HEK293T (cell line): ENCODE measurements around the gene ANXA2.

ENCODE experiments used
- ARNT ChIP-seq: fragments of 450-650 bp; IDR thresholded peaks from 2 replicates; pipeline ENCODE4 v1.6.1; 2017; ENCODE audit warnings: mild to moderate bottlenecking
- BHLHE40 ChIP-seq: fragments of 450-650 bp; IDR thresholded peaks from 2 replicates; pipeline ENCODE4 v1.6.1; 2016; ENCODE audit warnings: mild to moderate bottlenecking, moderate library complexity, borderline replicate concordance
- ELF4 ChIP-seq: fragments of 450-650 bp; IDR thresholded peaks from 2 replicates; pipeline ENCODE4 v1.6.1; 2017; ENCODE audit warnings: antibody characterized with exemption
- FOXK2 ChIP-seq: fragments of 450-650 bp; IDR thresholded peaks from 2 replicates; pipeline ENCODE4 v1.6.1; 2016; ENCODE audit warnings: mild to moderate bottlenecking
- HDGF ChIP-seq: fragments of 450-650 bp; IDR thresholded peaks from 2 replicates; pipeline ENCODE4 v1.6.1; 2017; ENCODE audit warnings: antibody characterized with exemption, borderline replicate concordance
- SP1 ChIP-seq: fragments of 450-650 bp; IDR thresholded peaks from 2 replicates; pipeline ENCODE4 v1.6.1; 2017
- SUZ12 ChIP-seq: fragments of 450-650 bp; IDR thresholded peaks from 2 replicates; pipeline ENCODE4 v1.6.1; 2016; ENCODE audit warnings: mild to moderate bottlenecking
- TARDBP ChIP-seq: fragments of 450-650 bp; IDR thresholded peaks from 2 replicates; pipeline ENCODE4 v1.6.1; 2016

DNA sequence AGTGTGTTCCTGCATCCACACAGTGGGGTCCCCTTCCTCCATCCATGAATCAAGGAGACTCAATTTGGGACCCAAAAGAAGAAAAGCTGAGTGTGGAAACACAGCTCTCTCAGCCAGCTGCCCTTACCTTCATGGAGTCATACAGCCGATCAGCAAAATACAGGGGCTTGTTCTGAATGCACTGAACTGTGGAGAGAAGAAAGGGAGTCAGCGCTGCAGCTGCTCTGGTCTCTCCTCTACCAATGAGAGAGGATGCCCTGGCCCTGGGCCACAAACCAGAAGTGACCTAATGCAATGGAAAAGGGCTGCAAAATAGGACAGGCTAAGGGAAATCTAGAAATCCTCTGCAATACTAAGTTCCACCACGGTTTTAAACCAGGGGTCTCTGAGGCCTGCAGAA, 46.7 kb downstream of the ANXA2 start:
- no peak for TF ChIP-seq SP1
- TF ChIP-seq BHLHE40 = no peak
- TF ChIP-seq HDGF = no peak
- TF ChIP-seq TARDBP = no peak
- no peak for TF ChIP-seq SUZ12
- no peak for TF ChIP-seq FOXK2
- no peak for TF ChIP-seq ELF4
- no peak for TF ChIP-seq ARNT
